Measurements from ENCODE around the gene SP4.

GRCh38 chr7:21429021-21429420, 1.1 kb downstream of the SP4 start:
- TF ChIP-seq POLR2AphosphoS5 (IDR thresholded peaks at IDR 0.05) (no peak), CTCF (IDR thresholded peaks at IDR 0.05) (no peak), POLR2A (IDR thresholded peaks at IDR 0.05) (no peak)

Measured in transverse colon (tissue), 4 donors.